SW480 (cell line): ENCODE results near the gene DDX5.
"Not testable (repeated sequence)": the region's sequence is repeated elsewhere in the genome, so short reads cannot be mapped to it uniquely, and the experiment has no call there.

Source experiments
- DNase-seq: peaks from one replicate; pipeline ENCODE4 v3.0.0-alpha.2; 2016; ENCODE audit warnings: low spot score

The DDX5 gene

DNA sequence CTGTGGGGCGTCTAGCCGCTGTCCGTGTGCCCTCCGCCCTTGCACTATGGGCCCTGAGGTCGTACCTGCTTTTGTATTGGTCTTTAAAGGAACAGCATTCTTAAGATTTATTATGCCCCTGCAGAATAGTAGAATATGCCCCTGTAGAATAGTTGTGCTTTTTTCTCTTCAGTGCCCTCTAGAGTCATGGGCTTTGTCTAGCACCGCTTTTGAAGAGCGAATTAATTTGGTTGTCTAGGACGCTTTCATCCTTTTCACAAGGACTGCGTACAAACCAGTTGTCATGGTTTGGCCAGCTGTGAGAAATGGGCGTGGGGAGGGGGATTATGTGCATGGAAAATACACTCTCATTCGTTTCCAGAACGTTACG is 1.3 kb upstream of the DDX5 start:
- peak; percentile 85 for DNase-seq

DNA sequence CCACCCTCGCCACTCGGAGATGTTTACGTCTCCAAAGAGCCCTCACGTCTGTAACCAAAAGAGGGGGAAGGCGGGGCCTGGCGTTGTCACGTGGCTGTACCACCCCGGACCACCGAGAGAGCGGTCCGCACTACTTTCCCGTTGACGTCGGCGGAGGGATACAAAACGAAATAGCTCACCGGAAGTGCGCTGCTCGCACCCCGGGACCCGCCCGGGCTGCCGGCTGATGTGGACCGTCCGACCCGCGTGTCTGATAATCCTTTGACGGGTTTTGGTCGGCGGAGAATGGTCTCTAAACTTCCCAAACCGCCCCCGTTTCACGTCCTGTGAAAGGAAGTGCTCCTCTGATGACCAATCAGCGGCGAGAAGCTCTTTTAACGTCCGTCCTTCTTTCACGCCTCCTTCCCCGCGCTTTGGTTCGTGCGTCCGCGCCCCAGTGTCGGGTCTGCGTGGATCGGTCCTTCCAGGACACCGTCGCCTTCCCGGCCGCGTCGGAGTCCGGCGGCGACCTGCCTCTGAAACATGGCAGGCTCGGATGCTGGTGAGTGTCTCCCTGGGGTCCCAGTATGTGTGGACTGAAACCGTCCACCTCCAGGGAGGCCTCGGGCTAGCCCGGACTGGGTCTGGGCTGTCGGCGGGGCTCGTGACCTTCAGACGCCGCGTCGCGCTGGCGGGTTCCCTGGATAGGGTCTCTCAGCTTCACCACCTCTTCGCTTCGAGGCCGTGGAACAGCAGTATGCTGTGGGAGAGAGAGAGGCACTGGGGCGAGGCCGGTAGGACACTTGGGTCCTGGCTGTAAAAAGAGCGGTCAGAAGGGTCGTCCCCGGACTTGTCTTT is 705 bp upstream of the DDX5 start, which contains the start of gene CEP95:
Gene CEP95 (plus strand): TSS at position 402 of the 837 bp plus-strand sequence. CDS start 121 bp downstream, at position 523.
- peak; percentile 95 for DNase-seq

DNA sequence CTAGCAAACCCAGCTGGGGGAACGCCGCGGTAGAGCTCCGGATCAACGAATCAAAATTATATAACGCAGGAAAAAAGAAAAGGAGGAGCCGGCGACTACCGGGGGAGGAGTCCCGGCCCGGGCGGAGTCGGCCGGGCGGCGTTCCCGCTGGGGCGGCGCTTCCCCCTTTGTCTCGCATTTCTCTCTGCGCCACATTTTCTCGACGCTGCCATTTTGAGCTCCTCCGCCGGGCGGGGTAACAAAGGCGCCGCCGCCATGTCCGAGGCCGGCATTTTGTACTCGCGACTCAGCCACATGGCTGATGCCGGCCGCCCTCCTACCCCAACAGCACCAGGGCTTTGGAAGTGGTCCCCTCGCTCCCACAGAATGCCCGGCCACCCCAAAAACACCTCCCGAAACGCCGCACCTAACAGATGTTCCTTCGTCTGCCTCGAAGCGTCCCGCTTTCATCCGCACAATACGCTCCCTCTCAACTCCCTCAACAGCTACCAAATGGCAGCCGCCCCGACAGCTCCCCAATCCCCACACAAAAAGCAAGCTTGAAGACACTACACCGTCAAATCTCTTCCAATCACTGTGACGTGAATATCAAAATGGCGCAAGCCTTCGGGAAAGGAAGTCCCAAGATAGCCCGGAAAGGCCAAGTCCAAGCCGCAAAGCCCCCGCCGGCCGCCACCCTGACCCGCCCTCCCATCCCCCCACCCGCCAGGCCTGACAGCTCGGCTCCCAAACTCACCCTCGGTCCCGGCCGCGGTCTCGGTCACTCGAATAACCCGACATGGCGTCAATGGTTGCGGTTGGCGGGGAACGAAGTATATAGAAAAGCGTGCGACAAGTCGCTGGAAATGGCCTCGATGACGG is 519 bp downstream of the DDX5 start:
- DNase-seq, result peak; percentile 79

DNA sequence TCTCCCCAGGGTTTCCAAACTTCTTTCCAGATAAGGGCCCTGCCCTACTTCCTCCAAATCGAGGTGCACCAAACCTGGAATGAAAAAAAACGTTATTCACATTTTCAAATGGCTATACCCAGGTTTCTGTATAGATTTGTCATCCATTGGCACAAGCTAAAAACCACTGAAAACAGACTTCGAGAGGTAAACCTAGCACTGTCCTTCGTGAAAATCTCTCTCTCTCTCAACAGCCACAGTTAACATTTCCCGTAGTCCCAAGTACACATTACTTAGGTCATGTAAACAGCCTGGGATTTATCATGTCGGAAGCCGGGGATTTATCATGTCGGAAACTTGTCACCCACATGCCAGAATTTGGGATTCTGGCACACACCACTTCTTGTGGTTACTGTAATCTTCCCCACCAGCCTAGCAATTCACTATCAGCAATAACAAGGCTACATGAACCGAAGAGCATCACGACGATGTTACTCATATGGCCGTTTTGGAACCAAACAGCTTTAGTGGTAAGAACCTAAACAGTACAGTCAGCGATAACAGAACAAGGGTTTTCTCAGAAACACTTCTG is 1.2 kb downstream of the DDX5 start:
- DNase-seq, result no peak

DNA sequence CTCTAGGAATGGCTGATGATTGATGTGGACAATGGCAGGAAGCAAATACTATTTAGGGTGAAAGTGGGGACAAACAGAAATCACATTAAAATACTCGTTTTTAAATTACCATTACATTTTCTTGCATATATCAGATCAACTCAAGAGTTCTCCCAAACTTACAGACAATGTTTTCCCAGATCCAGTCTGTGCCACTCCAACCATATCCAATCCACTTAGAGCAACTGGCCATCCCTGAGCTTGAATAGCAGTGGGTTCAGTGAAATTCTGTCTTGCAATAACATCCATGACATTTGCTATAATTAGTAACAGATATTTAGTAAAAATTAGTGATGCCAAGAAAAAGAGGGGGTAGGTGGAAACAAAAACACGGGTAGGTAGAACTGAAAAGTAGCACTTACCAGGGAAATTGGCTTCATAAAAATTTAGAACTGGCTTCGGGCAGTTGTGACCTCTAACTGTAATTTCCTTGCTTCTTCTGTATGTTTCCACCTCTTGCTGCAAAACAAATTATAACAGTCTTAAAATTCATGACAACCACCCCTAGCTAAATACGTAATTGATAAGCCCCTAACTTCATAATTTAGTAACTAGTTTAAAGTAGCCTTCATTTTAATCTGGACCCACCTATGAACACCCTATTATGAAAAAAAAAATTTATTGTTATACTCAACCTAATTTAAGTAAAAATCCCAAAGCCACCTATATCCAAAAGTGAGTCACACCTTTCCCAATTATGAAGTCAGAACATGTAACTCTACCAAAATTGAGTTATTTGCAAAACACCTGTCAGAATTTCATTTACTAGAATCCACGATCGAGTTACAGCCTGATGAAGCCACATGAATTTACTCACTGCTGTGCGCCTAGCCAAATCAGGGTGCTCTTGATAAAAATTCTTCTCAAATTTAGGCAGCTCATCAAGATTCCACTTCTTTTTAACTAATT is 2.0 kb downstream of the DDX5 start:
- no peak for DNase-seq

DNA sequence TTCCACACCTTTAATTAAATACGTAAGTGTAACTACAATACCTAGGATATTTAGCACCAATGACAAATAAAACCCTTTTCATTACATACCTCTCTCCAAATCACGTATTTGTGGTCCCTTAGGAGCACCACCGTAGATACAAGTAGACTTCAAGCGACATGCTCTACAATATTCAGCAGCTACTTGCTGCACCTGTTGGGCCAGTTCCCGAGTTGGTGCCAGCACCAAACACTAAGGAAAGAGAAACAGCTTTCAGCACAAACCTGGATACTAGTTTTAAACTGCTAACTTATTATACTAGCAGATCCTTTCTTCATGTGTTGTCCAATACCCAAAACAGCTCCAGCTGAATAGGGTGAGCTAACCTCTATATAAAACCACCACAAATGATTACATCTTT is 2.7 kb downstream of the DDX5 start:
- DNase-seq, result no peak

DNA sequence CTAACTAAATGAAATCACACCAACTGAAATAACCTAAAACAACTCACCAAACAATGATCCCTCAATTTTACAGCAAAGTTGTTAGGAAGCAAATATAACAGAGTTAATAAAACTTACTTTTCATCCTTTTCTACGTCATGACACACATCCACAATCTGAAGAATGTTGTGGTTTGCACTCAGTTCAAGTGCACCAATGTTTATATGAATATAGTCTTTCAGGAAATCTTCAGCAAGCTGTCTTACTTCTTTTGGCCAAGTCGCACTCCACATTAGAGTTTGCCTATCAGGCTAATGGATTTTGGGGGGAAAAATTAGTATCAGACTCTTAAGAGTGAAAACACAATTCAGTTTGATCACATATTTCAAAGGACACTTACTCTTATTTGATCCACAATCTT is 3.3 kb downstream of the DDX5 start:
- no peak for DNase-seq

DNA sequence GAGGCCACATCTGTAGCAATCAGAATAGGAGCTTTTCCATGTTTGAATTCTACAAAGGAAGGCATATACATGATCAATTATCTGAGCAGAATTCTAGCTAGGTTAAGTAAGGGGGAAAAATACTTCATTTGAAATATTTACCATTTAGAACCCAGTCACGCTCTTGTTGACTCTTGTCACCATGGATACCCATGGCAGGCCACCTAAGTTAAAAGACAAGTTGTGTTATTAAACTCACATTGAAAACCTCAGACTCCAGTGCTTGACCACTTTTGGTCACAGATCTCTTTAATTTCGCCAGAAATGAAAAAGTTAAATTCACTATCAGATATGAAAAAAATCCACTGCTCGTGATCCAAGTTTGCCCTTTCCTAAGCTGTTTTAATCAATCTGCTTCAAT is 4.1 kb downstream of the DDX5 start:
- no peak for DNase-seq

DNA sequence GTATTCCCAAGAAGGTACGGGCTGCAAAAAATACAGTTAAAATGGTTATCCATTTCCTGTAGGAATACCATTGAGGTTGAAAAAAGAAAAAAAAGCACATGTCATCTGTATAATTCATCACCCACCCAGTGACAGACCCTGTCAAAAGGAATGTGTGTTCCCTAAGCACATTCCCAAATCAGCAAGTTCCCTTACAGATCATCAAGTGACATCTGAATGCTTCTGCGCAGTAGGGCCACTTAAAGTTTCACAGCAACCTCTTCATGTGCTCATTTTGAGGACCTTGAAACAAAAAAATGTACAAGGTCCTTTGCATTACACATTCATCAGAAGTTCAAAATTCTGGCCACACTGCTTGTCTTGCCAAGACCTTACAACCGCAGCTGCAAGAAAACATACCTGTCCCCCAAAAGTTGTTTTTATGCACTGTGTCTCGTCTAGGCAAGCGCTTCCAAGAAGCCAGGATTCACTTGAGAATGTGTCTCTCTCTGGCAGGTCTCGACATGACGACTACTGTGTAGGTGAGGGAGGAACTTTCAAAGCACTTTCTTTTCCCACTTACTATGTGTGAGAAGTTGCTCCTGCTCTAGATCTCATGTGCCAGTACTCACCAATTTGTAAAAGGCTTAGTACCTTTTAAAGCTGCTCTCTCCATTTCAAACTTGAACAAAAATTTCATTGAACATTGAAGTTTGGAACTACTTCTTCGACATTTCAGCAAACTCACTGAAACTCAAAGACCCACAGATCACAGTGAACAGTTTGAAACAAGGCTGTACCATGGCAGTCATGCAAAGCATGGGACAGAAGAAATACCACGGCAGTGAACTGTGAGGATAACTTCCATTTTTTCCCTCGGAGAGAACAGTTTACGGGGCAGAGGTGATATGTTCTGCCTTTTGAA is 5.0 kb downstream of the DDX5 start:
- DNase-seq, result no peak

DNA sequence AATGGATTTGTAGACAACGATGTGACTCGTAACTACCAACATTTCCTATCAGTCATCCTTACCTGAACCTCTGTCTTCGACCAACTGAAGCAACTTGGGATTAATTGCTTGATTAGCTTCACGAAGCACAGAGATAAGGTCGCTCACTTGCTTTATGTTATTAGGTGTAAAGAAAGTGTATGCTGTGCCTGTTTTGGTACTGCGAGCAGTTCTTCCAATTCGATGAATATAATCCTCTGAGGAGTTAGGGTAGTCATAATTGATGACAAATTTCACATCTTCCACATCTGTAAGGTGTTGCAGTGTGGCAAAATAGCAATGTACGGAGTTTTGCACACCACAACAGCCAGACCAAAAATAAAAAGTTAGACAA is 5.6 kb downstream of the DDX5 start:
- no peak for DNase-seq

DNA sequence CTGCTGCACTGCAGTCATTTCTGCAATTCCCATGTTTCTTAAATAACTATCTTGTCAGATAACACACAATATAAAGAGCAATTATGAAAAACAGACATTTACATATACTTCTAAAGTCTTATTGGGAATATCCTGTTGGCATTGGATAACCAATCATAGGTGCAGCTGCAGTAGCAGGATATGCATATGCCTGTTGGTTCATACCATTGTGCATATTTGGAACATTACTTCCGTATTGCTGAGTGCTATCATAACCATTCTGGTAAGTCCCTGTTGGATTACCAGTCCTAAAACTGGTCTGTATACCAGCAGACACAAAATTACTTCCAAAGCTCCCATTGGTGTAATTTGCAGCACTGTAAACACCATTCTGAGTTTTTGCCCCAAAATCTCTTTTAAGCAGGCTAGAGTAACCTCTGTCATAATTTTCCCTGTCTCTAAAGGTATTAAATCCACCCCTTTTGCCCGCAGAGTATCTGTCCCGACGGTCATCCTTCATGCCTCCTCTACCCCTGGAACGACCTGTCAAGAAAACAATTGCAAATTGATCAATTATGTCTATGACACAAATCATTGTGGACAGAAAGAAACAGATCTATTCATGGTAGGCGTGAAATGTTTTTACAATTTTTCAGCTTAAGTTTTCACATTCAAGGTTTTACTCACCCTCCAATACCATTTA is 6.1 kb downstream of the DDX5 start:
- no peak for DNase-seq

DNA sequence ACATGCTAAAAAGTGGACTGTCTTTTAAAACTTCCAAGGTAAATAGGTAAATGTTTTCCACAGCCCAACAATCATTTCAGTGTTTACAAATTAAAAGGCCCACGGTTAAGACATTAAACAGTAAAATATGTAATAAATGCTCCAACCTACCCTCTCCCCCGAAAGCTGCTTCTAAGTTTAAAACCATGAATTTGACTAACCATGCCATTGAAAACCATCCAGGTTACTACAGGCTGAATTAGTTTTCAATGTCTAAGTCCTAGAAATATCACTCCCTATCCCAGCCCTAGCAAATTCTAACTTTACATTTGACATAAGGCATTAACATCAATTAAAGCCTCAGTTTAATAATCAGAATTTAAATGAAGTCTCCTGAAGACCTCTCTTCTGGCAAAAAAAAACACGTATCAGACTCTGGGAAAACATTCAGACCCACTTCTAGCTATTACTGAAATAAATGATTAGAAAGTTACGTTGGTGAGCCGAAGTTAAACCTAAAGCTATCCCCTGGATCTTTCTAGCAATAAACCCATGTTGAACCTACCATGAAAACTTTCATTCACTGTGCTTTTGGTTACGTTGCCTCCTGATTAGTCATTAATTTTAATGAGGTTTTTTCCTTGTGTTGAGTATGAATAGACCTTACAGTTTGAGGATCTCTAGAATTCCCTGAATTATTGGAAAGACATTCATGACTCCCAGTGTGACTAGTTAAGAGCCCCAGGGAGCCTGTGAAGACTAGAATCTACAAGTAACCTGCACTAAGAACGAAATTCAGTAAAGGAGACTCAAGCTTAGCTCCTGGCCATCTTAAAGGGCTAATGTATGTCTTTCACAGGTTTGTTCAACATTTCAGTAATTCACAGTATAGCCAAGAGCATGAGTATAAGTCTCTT is 7.5 kb downstream of the DDX5 start:
- DNase-seq, result no peak

DNA sequence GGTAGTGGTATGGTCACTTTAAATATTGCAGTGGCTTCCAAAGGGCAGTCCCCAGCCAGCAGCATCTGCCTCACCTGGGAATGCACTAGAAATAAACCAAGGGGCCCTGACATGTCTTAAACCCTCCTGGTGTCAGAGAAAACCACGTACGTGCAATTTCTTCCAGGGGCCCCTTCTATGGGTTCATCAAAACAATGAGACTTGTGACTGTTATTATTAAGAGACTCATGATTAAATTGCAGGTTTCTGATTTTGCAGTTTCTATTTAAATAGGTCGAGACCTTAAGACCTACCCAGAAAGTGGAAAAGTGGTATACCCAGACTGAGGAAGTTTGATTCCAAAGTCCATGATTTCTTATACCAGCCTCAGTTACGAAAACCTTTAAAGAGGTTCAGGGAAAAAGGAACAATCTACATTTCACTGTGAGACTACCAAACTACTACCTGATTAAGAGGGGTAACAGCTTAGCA is 8.5 kb downstream of the DDX5 start:
- DNase-seq, result no peak

DNA sequence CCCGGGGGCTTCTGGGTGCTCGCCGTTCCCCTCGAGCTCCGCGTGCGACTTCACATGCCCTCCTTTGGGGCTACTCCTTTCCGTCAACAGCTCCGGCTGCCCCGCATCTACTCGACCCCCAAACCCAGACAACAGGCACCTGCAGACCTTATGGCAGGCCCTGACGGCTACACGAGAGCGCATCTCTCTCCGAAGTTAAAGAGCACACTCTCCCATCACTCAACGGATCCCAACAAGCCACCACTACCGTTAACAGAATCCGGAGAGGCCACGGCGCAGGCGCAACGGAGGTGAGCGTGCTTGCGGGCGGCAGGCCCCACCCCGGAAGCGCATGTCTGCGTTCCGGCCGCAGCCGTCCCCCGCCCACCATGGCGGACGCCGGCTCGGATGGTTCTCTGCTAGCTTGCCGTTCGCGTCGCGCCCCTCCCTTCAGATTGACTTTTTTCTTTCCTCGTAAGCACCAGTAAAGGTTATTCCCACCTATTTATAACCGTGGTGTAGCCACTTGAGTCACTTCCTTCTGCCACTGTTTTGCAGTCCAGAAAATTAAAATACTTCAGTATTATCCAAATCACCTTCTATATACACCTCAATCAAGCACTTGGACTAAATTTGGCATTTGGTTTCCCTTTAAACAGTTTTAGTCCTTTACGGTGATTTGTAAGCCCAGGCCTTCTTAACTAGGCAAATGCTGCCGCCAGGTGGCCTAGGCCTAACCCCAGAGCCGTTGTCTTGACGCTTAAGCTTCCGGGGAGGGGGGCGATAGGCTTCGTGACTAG is 9.1 kb downstream of the DDX5 start, which contains the start of gene POLG2:
Gene POLG2 (minus strand): TSS at position 269 of the 779 bp plus-strand sequence. CDS start 86 bp downstream, at position 183.
- DNase-seq, result peak; percentile 95

DNA sequence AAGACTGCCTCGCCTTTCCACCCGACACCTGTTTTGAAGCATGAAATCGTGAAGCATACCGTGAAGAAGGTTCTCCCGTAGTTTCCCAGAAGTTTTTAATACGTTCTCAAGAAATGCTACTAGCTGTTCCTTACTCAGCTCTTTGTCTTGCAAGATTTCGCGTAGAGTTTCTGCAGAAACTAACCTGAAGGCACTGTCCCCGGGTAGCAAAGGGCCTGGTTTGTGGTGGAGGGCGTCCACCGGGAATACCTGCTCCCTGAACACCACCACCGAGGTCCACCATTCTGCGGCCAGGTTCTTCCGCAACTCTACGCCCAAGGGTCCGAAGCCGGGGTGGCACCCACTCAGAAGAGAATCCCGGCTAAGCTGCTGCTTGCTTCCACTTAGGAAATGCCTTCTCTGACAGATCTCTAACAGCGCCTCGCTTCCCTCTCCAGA is 9.7 kb downstream of the DDX5 start:
- DNase-seq, result peak; percentile 54

DNA sequence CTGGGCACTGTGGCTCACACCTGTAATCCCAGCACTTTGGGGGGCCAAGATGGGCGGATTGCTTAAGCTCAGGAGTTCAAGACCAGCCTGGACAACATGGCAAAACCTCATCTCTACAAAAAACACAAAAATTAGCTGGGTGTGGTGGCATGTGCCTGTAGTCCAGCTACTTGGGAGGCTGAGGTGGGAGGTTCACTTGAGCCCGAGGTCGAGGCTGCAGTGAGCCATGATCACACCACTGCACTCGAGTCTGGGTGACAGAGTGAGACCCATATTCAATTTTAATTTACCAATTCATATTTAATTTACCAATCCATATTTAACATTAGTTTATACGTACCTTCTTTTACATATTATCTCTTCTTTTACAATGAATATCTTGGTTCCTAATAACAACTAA is 10.8 kb downstream of the DDX5 start:
- not testable (repeated sequence) for DNase-seq

DNA sequence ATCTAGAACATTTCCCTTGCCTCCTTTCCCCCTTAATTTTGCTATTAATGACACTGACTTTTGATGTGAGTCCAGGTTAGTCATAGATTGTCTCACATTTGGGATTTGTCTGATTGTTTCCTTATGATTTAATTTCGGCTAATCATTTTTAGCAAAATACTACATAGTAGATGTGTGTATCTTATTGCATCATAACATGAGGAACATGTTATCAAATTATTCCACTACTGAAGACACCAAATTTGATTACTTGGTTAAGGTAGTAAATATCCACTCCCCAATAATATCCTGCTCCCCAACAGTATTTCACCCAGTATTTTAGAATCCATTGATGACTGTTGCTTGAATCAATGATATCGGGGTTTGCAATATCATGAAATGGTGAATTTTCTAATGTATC is 12.0 kb downstream of the DDX5 start:
- DNase-seq, result no peak
